A673 (cell line): ENCODE results near the gene PDLIM5.

ENCODE experiments used
- CTCF ChIP-seq: fragments of 300-800, 200-600 bp; sonication (generic); conservative IDR thresholded peaks from 2 replicates; pipeline ENCODE4 v1.5.1; 2017; ENCODE audit warnings: low read depth, mild to moderate bottlenecking, antibody characterized with exemption, low read length, moderate library complexity, mixed read lengths
- EZH2 ChIP-seq: fragments of 200-600 bp; sonication (generic); IDR thresholded peaks from 2 replicates; pipeline ENCODE4 v1.6.1; 2017; ENCODE audit warnings: borderline replicate concordance, low read depth, mild to moderate bottlenecking, mixed read lengths, antibody characterized with exemption, low read length; ENCODE audit not compliant: poor library complexity, severe bottlenecking

- TF ChIP-seq CTCF = no peak
- TF ChIP-seq EZH2 = no peak
These were observed 88.7 kb downstream of the PDLIM5 start for GRCh38 chr4:94540476-94540875.
